Activated CD8-positive, alpha-beta T cell treated with anti-CD3 and anti-CD28 coated beads for 36 hours (primary cell): ENCODE measurements around the gene GSE1. TPM values are rescaled to one million over a fixed set of nuclear protein-coding genes. Genes with fewer than 3 reads are reported as not detected.

Source experiments
- ATAC-seq: fragments of 200-7000 bp; cut with Tn5 transposase; one replicate; pipeline ENCODE4 v1.10.0; 2021; ENCODE audit warnings: mild to moderate bottlenecking, moderate library complexity
- CTCF ChIA-PET: fragments of 350-600 bp; sonication (Branson Sonifier 250); formaldehyde crosslinking; loops from one replicate; lab custom pipeline; 2021; ENCODE audit warnings: antibody characterized with exemption; lab: Charles Lee
- POLR2A ChIA-PET: fragments of 350-600 bp; sonication (Branson Sonifier 250); formaldehyde crosslinking; loops from one replicate; lab custom pipeline; 2021; ENCODE audit warnings: antibody characterized with exemption; lab: Charles Lee
- DNase-seq: peaks from one replicate; pipeline ENCODE4 v3.0.0-alpha.2; 2020
- H3K27ac Mint-ChIP-seq: one replicate; pipeline ENCODE4 v1.8.0; 2021; ENCODE audit warnings: mild to moderate bottlenecking, mixed read lengths
- H3K27me3 Mint-ChIP-seq: one replicate; pipeline ENCODE4 v1.8.0; 2021; ENCODE audit warnings: mixed read lengths
- H3K36me3 Mint-ChIP-seq: one replicate; pipeline ENCODE4 v1.8.0; 2021; ENCODE audit warnings: low read depth, mixed read lengths
- H3K4me1 Mint-ChIP-seq: one replicate; pipeline ENCODE4 v1.8.0; 2021; ENCODE audit warnings: low read depth, mixed read lengths
- H3K4me3 Mint-ChIP-seq: one replicate; pipeline ENCODE4 v1.8.0; 2021; ENCODE audit warnings: mild to moderate bottlenecking, moderate library complexity, mixed read lengths
- H3K9me3 Mint-ChIP-seq: one replicate; pipeline ENCODE4 v1.8.0; 2021; ENCODE audit warnings: mixed read lengths
- intact Hi-C: fragments of 100-400 bp; cut with micrococcal nuclease; formaldehyde crosslinking; loops from one replicate; pipeline ENCODE4 v1.10.0; 2022
- total RNA-seq, 2 experiments: library from RNA; stranded (reverse); gene quantifications; one replicate each; pipeline ENCODE4 v1.2.3, GENCODE V29; 2021
- TF ChIP-seq, protein P1 (sequence below): fragments of 200-600 bp; IDR thresholded peaks from one replicate; pipeline ENCODE4 v1.8.0; 2022; ENCODE audit warnings: antibody characterized with exemption, mild to moderate bottlenecking

GSE1 gene
- total RNA-seq, 2 experiments from 2014 or later = 33.6 to 34.5 TPM

DNA sequence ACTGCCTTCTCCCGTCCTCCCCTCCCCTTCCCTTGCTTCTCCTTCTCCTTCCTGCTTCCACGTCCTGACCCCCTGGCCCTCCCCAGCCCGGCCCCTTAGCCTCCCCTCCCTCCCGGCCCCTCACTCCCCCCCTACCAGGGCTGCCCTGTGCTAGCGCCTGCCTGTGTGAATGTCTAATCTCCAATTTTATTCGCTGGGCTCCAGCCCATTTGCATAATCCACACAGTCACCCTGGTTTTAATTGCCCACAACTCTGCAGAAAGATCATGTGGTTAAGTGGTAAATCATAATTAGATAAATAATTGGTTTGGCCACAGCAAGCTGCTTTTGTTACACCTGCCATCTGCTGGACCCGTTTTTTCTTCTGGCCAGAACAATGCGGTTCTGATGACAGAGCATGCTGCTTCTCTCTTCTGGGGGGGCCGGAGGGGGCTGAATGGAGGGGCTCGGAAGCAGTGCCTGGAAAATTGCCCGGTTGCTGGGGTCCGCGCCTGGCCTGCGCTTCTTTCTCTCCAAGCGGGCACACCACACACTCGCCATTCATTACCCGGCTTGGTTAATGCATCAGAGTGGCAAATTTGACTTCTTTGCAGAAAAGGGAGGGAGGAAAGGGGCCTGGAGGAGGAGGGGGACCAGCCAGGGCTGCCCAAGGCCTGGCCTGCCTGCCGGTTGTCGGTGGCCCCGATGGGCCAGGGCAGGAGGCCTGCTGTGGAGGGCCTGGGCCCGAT is 19.5 kb upstream of the GSE1 start:
- H3K27me3 Mint-ChIP-seq = no peaks in the 10 kb centered on the region
- DNase-seq (no peak), ATAC-seq (no peak)
- TF ChIP-seq, protein P1, sequence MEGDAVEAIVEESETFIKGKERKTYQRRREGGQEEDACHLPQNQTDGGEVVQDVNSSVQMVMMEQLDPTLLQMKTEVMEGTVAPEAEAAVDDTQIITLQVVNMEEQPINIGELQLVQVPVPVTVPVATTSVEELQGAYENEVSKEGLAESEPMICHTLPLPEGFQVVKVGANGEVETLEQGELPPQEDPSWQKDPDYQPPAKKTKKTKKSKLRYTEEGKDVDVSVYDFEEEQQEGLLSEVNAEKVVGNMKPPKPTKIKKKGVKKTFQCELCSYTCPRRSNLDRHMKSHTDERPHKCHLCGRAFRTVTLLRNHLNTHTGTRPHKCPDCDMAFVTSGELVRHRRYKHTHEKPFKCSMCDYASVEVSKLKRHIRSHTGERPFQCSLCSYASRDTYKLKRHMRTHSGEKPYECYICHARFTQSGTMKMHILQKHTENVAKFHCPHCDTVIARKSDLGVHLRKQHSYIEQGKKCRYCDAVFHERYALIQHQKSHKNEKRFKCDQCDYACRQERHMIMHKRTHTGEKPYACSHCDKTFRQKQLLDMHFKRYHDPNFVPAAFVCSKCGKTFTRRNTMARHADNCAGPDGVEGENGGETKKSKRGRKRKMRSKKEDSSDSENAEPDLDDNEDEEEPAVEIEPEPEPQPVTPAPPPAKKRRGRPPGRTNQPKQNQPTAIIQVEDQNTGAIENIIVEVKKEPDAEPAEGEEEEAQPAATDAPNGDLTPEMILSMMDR = no peak
- H3K4me1 Mint-ChIP-seq = peaks cover 22% of the 10 kb centered on the region
- no peak overlapping the region for H3K4me3 Mint-ChIP-seq
- ChIA-PET POLR2A (interaction anchor here (1.1 to 1.4 kb wide), 2 partner anchors 10 to 43 kb away, joined by 3 read pairs; no protein-coding TSS in a partner anchor), CTCF (no interaction called here)
- intact Hi-C loops = no loop called here
- H3K27ac Mint-ChIP-seq = no peak overlapping the region
- H3K9me3 Mint-ChIP-seq = no peaks in the 10 kb centered on the region
- peaks cover 3% of the 10 kb centered on the region for H3K36me3 Mint-ChIP-seq

GRCh38 chr16:85594273-85594977 is 18.7 kb upstream of the GSE1 start:
- TF ChIP-seq, protein P1 = no peak
- H3K27me3 Mint-ChIP-seq = no peaks in the 10 kb centered on the region
- H3K9me3 Mint-ChIP-seq = no peaks in the 10 kb centered on the region
- peaks cover 28% of the 10 kb centered on the region for H3K4me1 Mint-ChIP-seq
- H3K4me3 Mint-ChIP-seq = no peak overlapping the region
- intact Hi-C loops = no loop called here
- ATAC-seq (no peak), DNase-seq (no peak)
- ChIA-PET CTCF (no interaction called here), POLR2A (interaction anchor here (1.4 kb wide), 1 partner anchor 44 kb away, joined by 3 read pairs; no protein-coding TSS in a partner anchor)
- peaks cover 3% of the 10 kb centered on the region for H3K36me3 Mint-ChIP-seq
- no peak overlapping the region for H3K27ac Mint-ChIP-seq

DNA sequence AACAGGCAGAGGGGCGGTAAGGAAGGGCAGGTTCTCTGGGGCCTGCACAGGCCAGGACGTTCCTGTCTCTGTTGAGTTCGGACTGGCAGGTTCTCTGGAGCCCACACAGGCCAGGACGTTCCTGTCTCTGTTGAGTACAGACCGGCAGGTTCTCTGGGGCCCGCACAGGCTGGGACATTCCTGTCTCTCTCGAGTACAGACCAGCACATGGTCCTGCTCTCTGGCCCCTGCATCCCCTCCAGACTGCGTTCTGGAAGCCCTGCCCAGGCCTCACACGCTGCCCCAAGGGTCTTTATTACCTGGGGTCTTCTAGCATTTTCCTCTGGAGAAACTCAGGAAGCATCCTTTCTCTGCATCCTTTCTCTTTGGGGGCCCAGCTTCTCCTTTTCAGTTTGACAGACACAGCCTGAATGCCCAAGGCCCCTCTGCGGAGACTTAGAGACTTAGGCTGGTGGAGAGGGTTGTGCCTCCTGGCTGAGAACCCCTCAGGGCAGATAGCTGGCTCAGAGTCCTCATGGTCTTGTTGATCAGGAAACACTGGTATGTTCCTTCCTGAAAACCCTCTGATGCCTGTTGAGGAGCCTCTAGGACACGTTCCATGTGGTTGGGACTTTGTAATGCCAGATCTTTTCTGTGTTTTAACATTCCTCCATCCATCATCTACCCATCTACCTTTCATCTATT is 18.0 kb upstream of the GSE1 start:
- ChIA-PET CTCF (no interaction called here), POLR2A (no interaction called here)
- Mint-ChIP-seq H3K9me3 (no peaks in the 10 kb centered on the region), H3K27me3 (no peaks in the 10 kb centered on the region), H3K27ac (no peak overlapping the region), H3K4me1 (peaks cover 31% of the 10 kb centered on the region), H3K36me3 (peaks cover 3% of the 10 kb centered on the region), H3K4me3 (no peak overlapping the region)
- intact Hi-C loops = no loop called here
- TF ChIP-seq, protein P1 = no peak
- DNase-seq = no peak
- ATAC-seq = no peak

DNA sequence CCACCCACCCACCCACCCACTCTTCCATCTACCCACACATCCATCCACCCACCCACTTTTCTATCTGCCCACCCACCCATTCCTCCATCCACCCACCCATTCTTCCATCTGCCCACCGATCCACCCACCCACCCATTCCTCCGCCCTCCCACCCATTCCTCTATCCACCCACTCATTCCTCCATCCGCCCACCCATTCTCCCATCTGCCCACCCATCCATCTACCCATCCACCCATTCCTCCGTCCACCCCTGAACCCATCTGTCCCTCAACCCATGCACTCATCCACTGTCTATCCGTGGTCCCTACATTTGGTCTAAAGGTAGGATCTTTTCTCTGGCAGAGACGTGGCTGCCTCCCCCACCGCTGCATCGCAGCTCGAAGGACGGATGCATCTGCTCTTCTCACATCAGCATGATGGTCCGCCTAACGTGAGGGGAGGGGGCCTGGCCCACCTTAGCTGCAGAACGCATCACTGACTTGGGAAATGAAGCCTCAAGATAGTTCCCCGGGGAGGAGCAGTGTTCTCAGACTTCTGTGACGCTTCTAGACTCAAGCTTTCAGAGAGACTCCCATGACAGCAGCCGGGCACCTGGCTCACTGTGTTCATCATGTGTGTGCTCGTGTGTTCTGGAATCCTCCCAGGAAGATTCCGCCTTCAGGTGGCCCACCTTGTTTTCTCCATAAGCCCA is 17.2 kb upstream of the GSE1 start:
- H3K27ac Mint-ChIP-seq = no peak overlapping the region
- H3K36me3 Mint-ChIP-seq = peaks cover 3% of the 10 kb centered on the region
- H3K27me3 Mint-ChIP-seq = no peaks in the 10 kb centered on the region
- ChIA-PET POLR2A (no interaction called here), CTCF (no interaction called here)
- no peaks in the 10 kb centered on the region for H3K9me3 Mint-ChIP-seq
- ATAC-seq (no peak), DNase-seq (no peak)
- no peak overlapping the region for H3K4me3 Mint-ChIP-seq
- intact Hi-C loops = no loop called here
- TF ChIP-seq, protein P1 = no peak
- peaks cover 31% of the 10 kb centered on the region for H3K4me1 Mint-ChIP-seq
